ENCODE measurements around the gene ELFN2. TPM values are rescaled to one million over a fixed set of nuclear protein-coding genes. Genes with fewer than 3 reads are reported as not detected.

ELFN2 gene
- total and polyA plus RNA-seq, 8 donors: 0.03 to 0.89 (median 0.18) TPM; not detected in 5

DNA sequence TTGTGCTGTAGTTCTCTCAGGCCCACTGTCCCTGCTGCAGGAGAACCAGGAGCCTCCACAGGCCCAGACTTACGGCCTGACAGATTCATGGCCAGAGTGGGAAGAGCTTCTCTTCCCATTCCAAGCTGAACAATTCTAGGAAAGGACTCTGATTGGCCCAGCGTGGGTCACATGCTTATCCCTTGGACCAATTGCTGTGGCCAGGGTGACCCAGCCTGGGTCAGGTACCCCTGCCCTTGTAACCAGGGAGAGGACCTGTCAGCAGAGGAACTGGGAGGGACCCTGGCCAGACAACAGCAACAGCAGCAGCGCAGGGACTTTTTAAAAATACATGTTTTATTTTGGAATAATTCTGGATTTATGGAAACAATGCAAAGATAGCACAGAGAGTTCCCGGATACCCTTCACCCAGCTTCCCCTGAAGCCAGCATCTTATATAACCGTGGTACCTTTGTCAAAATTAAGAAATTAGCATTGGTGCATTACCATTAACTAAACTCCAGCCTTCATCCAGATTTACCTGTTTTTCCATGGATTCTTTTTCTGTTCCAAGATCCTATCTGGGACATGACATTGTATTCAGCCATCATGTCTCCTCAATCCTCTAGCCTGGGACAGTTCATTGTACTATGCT lies 8.8 kb upstream of the ELFN2 start:
- Histone ChIP-seq H3K27ac (no peak overlapping the region), H3K36me3 (no peaks in the 10 kb centered on the region), H3K4me3 (no peak overlapping the region), H3K4me1 (no peaks in the 10 kb centered on the region), H3K27me3 (peaks cover 0 to 95% (median 24%) of the 10 kb centered on the region in 3 donors), H3K9me3 (peaks cover 0 to 15% (median 6%) of the 10 kb centered on the region in 4 donors)
- DNase-seq: no peak
- intact Hi-C loops (cut with DNase I; ENCODE audit: low total_unique reads): loop anchor here (10.0 kb wide), 1 partner anchor 121 kb away; no protein-coding TSS in a partner anchor
- 80 to 97% (median 90%) methylated on average over 5 of the region's 5 CpGs for WGBS, 5 donors
- TF ChIP-seq EP300 (IDR thresholded peaks at IDR 0.05) (no peak), POLR2AphosphoS5 (IDR thresholded peaks at IDR 0.05) (no peak), POLR2A (IDR thresholded peaks at IDR 0.05) (no peak)
- TF ChIP-seq, protein P1, sequence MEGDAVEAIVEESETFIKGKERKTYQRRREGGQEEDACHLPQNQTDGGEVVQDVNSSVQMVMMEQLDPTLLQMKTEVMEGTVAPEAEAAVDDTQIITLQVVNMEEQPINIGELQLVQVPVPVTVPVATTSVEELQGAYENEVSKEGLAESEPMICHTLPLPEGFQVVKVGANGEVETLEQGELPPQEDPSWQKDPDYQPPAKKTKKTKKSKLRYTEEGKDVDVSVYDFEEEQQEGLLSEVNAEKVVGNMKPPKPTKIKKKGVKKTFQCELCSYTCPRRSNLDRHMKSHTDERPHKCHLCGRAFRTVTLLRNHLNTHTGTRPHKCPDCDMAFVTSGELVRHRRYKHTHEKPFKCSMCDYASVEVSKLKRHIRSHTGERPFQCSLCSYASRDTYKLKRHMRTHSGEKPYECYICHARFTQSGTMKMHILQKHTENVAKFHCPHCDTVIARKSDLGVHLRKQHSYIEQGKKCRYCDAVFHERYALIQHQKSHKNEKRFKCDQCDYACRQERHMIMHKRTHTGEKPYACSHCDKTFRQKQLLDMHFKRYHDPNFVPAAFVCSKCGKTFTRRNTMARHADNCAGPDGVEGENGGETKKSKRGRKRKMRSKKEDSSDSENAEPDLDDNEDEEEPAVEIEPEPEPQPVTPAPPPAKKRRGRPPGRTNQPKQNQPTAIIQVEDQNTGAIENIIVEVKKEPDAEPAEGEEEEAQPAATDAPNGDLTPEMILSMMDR (IDR thresholded peaks at IDR 0.05): no peak

GRCh38 chr22:37433786-37434185 lies 6.5 kb upstream of the ELFN2 start:
- Histone ChIP-seq H3K4me3 (no peak overlapping the region), H3K9me3 (peaks cover 0 to 5% (median 0%) of the 10 kb centered on the region in 4 donors), H3K4me1 (no peaks in the 10 kb centered on the region), H3K27ac (no peak overlapping the region), H3K27me3 (peaks cover 6 to 95% (median 41%) of the 10 kb centered on the region in 3 donors), H3K36me3 (no peaks in the 10 kb centered on the region)
- TF ChIP-seq, protein P1 (IDR thresholded peaks at IDR 0.05): no peak
- no peak for TF ChIP-seq POLR2A (IDR thresholded peaks at IDR 0.05)
- no peak for TF ChIP-seq EP300 (IDR thresholded peaks at IDR 0.05)
- TF ChIP-seq POLR2AphosphoS5 (IDR thresholded peaks at IDR 0.05): no peak
- WGBS, 5 donors: 39 to 46% (median 44%) methylated on average over 10 to 11 of the region's 11 CpGs
- intact Hi-C loops (cut with DNase I; ENCODE audit: low total_unique reads): loop anchor here (10.0 kb wide), 1 partner anchor 119 kb away; no protein-coding TSS in a partner anchor
- no peak for DNase-seq

- H3K27me3 ChIP-seq: peaks cover 17 to 95% (median 52%) of the 10 kb centered on the region in 3 donors
- peaks cover 3 to 8% (median 5%) of the 10 kb centered on the region in 4 donors for H3K4me1 ChIP-seq
- peaks cover 0 to 5% (median 0%) of the 10 kb centered on the region in 4 donors for H3K9me3 ChIP-seq
- H3K4me3 ChIP-seq: no peak overlapping the region
- 87 to 98% (median 94%) methylated on average over 3 of the region's 3 CpGs for WGBS, 5 donors
- H3K27ac ChIP-seq: no peak overlapping the region
- DNase-seq: no peak
- intact Hi-C loops (cut with DNase I; ENCODE audit: low total_unique reads): loop anchor here (10.0 kb wide), 1 partner anchor 118 kb away; no protein-coding TSS in a partner anchor
- TF ChIP-seq, protein P1 (IDR thresholded peaks at IDR 0.05): no peak
- H3K36me3 ChIP-seq: no peaks in the 10 kb centered on the region
Observed at GRCh38 chr22:37432708-37433054, 5.4 kb upstream of the ELFN2 start.

GRCh38 chr22:37431801-37432707 lies 4.8 kb upstream of the ELFN2 start:
- H3K27ac ChIP-seq: no peak overlapping the region
- no peaks in the 10 kb centered on the region for H3K36me3 ChIP-seq
- DNase-seq: no peak
- H3K4me3 ChIP-seq: no peak overlapping the region
- WGBS, 5 donors: 66 to 76% (median 71%) methylated on average over 14 of the region's 14 CpGs
- intact Hi-C loops (cut with DNase I; ENCODE audit: low total_unique reads): loop anchor here (10.0 kb wide), 1 partner anchor 117 kb away; no protein-coding TSS in a partner anchor
- H3K9me3 ChIP-seq: peaks cover 0 to 5% (median 0%) of the 10 kb centered on the region in 4 donors
- peaks cover 19 to 96% (median 58%) of the 10 kb centered on the region in 3 donors for H3K27me3 ChIP-seq
- TF ChIP-seq POLR2AphosphoS5 (IDR thresholded peaks at IDR 0.05): no peak
- TF ChIP-seq POLR2A (IDR thresholded peaks at IDR 0.05): no peak
- no peak for TF ChIP-seq EP300 (IDR thresholded peaks at IDR 0.05)
- TF ChIP-seq, protein P1 (IDR thresholded peaks at IDR 0.05): no peak
- H3K4me1 ChIP-seq: peaks cover 9 to 14% (median 11%) of the 10 kb centered on the region in 4 donors

All from stomach (tissue), 9 donors.